GM23338 (cell line): Measurements from ENCODE around the gene IL36A. TPM values are rescaled to one million over a fixed set of nuclear protein-coding genes. Genes with fewer than 3 reads are reported as not detected.

Experiments used
- ATAC-seq: fragments of 200-7000 bp; cut with Tn5 transposase; 3 replicates; pipeline ENCODE4 v1.9.1; 2020
- DNase-seq: peaks from one replicate; pipeline ENCODE4 v3.0.0-alpha.2; 2015; ENCODE audit warnings: low spot score
- H2AFZ ChIP-seq: fragments of 200-600 bp; sonication (generic); 2 replicates; pipeline ENCODE4 v1.8.0; 2016; ENCODE audit warnings: antibody characterized with exemption, mild to moderate bottlenecking, moderate library complexity
- H3F3A ChIP-seq: fragments of 200-600 bp; sonication (generic); replicated peaks from 2 replicates; pipeline ENCODE4 v1.8.0; 2017; ENCODE audit warnings: antibody characterized with exemption, mixed run types, low read depth
- H3K27ac ChIP-seq: fragments of 200-600 bp; sonication (generic); 2 replicates; pipeline ENCODE4 v1.6.1; 2016; ENCODE audit warnings: low read depth
- H3K27me3 ChIP-seq: fragments of 200-600 bp; sonication (generic); 2 replicates; pipeline ENCODE4 v1.8.0; 2016; ENCODE audit warnings: mild to moderate bottlenecking, mixed run types, moderate library complexity; ENCODE audit not compliant: insufficient read depth
- H3K36me3 ChIP-seq: fragments of 200-600 bp; sonication (generic); 2 replicates; pipeline ENCODE4 v1.8.0; 2016; ENCODE audit warnings: mild to moderate bottlenecking; ENCODE audit not compliant: insufficient read depth
- H3K4me1 ChIP-seq: fragments of 200-600 bp; sonication (generic); 2 replicates; pipeline ENCODE4 v1.8.0; 2016; ENCODE audit warnings: mild to moderate bottlenecking, moderate library complexity; ENCODE audit not compliant: insufficient read depth
- H3K4me2 ChIP-seq: fragments of 200-600 bp; sonication (generic); 2 replicates; pipeline ENCODE4 v1.7.1; 2017; ENCODE audit warnings: mixed run types
- H3K4me3 ChIP-seq: fragments of 200-600 bp; sonication (generic); 2 replicates; pipeline ENCODE4 v1.6.1; 2016; ENCODE audit warnings: mixed run types
- H3K79me2 ChIP-seq: fragments of 200-600 bp; sonication (generic); replicated peaks from 2 replicates; pipeline ENCODE4 v1.8.0; 2017; ENCODE audit warnings: mild to moderate bottlenecking; ENCODE audit not compliant: insufficient read depth
- H3K9me2 ChIP-seq: fragments of 200-600 bp; sonication (generic); 2 replicates; pipeline ENCODE4 v1.8.0; 2017; ENCODE audit not compliant: insufficient read depth
- H4K20me1 ChIP-seq: fragments of 200-600 bp; sonication (generic); replicated peaks from 2 replicates; pipeline ENCODE4 v1.8.0; 2017; ENCODE audit warnings: mild to moderate bottlenecking; ENCODE audit not compliant: insufficient read depth
- H3K27ac Mint-ChIP-seq: 2 replicates; pipeline ENCODE4 v1.8.0; 2020; ENCODE audit warnings: inconsistent platforms, mild to moderate bottlenecking, moderate library complexity, mixed read lengths
- H3K27me3 Mint-ChIP-seq: 3 replicates; pipeline ENCODE4 v1.8.0; 2022; ENCODE audit warnings: low read depth, mild to moderate bottlenecking, moderate library complexity, mixed read lengths, inconsistent platforms; ENCODE audit not compliant: insufficient read depth, poor library complexity
- H3K36me3 Mint-ChIP-seq: 3 replicates; pipeline ENCODE4 v1.8.0; 2021; ENCODE audit warnings: low read depth, mild to moderate bottlenecking, inconsistent platforms, moderate library complexity, mixed read lengths
- H3K4me1 Mint-ChIP-seq: 3 replicates; pipeline ENCODE4 v1.8.0; 2020; ENCODE audit warnings: mild to moderate bottlenecking, inconsistent platforms, mixed read lengths
- H3K4me3 Mint-ChIP-seq: 3 replicates; pipeline ENCODE4 v1.8.0; 2021; ENCODE audit warnings: moderate library complexity, mild to moderate bottlenecking, inconsistent platforms, mixed read lengths
- H3K9me3 Mint-ChIP-seq: 3 replicates; pipeline ENCODE4 v1.8.0; 2020; ENCODE audit warnings: moderate library complexity, mild to moderate bottlenecking, inconsistent platforms, mixed read lengths
- CREB1 ChIP-seq: fragments of 250-450 bp; sonication (Bioruptor Pico); IDR thresholded peaks from 2 replicates; pipeline ENCODE4 v1.5.0; 2020; ENCODE audit warnings: low read depth, mild to moderate bottlenecking, moderate library complexity
- CTCF ChIP-seq, 2 experiments: fragments of 200-600 bp in 1 of 2; sonication (generic) in 1 of 2; conservative IDR thresholded peaks; 2 replicates each; pipeline versions ENCODE4 v1.5.1 to v1.6.1; 2016 to 2017; ENCODE audit warnings: antibody characterized with exemption in 2 of 2, low read depth in 2 of 2, mild to moderate bottlenecking in 2 of 2, moderate library complexity in 1 of 2
- EZH2 ChIP-seq: fragments of 200-600 bp; sonication (generic); IDR thresholded peaks from one replicate; pipeline ENCODE4 v1.8.0; 2017; ENCODE audit warnings: antibody characterized with exemption, mild to moderate bottlenecking, low read depth; ENCODE audit not compliant: unreplicated experiment
- EZH2phosphoT487 ChIP-seq: fragments of 200-600 bp; sonication (generic); IDR thresholded peaks from one replicate; pipeline ENCODE4 v1.8.1; 2018; ENCODE audit warnings: antibody characterized with exemption; ENCODE audit not compliant: unreplicated experiment
- JUNB ChIP-seq: IDR thresholded peaks from one replicate; pipeline ENCODE4 v1.6.1; 2016; ENCODE audit warnings: antibody characterized with exemption; ENCODE audit not compliant: unreplicated experiment
- REST ChIP-seq: IDR thresholded peaks from one replicate; pipeline ENCODE4 v1.6.1; 2018; ENCODE audit warnings: antibody characterized with exemption; ENCODE audit not compliant: unreplicated experiment
- STAT1 ChIP-seq: IDR thresholded peaks from one replicate; pipeline ENCODE4 v1.6.1; 2016; ENCODE audit warnings: antibody characterized with exemption; ENCODE audit not compliant: unreplicated experiment
- ZNF114 ChIP-seq: fragments of 250-450 bp; sonication (Bioruptor Pico); IDR thresholded peaks from 2 replicates; pipeline ENCODE4 v1.5.0; 2020; ENCODE audit warnings: mild to moderate bottlenecking, moderate library complexity
- ZNF331 ChIP-seq: fragments of 250-450 bp; sonication (Bioruptor Pico); IDR thresholded peaks from 2 replicates; pipeline ENCODE4 v1.5.0; 2020; ENCODE audit warnings: low read depth, mild to moderate bottlenecking, moderate library complexity
- polyA plus RNA-seq: library from polyadenylated mRNA; unstranded; fragments of >200 nt; fragmentation: Nextera tagmentation; extraction: Ambion mirVana; gene quantifications from 2 replicates; pipeline ENCODE4 v1.2.1, GENCODE V29; 2016
- total RNA-seq: library from RNA; depleted of rRNA; stranded (reverse); fragments of >200 nt; shearing (Covaris generic); gene quantifications from 2 replicates; pipeline ENCODE4 v1.2.3, GENCODE V29; 2014

The IL36A gene
- total and polyA plus RNA-seq, 2 experiments from 2014 or later: not detected

GRCh38 chr2:113041871-113042270, 36.6 kb downstream of the IL36A start:
- Histone ChIP-seq H3K4me3 (no peak overlapping the region), H3K27me3 (no peaks in the 10 kb centered on the region), H3F3A (no peaks in the 10 kb centered on the region), H3K36me3 (no peaks in the 10 kb centered on the region), H2AFZ (no peak overlapping the region), H3K4me2 (no peak overlapping the region), H4K20me1 (no peaks in the 10 kb centered on the region), H3K79me2 (no peaks in the 10 kb centered on the region), H3K27ac (no peak overlapping the region), H3K9me2 (no peaks in the 10 kb centered on the region), H3K4me1 (no peaks in the 10 kb centered on the region)
- H3K36me3 Mint-ChIP-seq: no peaks in the 10 kb centered on the region; the same call in 2 of the 3 replicates
- H3K27me3 Mint-ChIP-seq: no peaks in the 10 kb centered on the region
- peak; percentile 84 for ATAC-seq
- peak; percentile 62 for DNase-seq
- H3K4me1 Mint-ChIP-seq: no peaks in the 10 kb centered on the region
- no peak overlapping the region for H3K4me3 Mint-ChIP-seq
- H3K9me3 Mint-ChIP-seq: peaks cover 8% of the 10 kb centered on the region; the same call in 2 of the 3 replicates
- no peak for TF ChIP-seq CREB1
- no peak for TF ChIP-seq EZH2
- TF ChIP-seq EZH2phosphoT487: no peak
- TF ChIP-seq CTCF (conservative IDR thresholded peaks at IDR 0.05; ENCODE audit: low read depth in 2 of 2): peak; percentile 55 to 58
- no peak for TF ChIP-seq REST
- no peak for TF ChIP-seq JUNB
- no peak for TF ChIP-seq STAT1
- H3K27ac Mint-ChIP-seq: no peak overlapping the region

GRCh38 chr2:113046465-113046864, 41.2 kb downstream of the IL36A start:
- no peaks in the 10 kb centered on the region for H4K20me1 ChIP-seq
- no peak overlapping the region for H3K4me2 ChIP-seq
- no peaks in the 10 kb centered on the region for H3K27me3 ChIP-seq
- Mint-ChIP-seq H3K9me3 (peaks cover 38% of the 10 kb centered on the region), H3K27me3 (peaks cover 5% of the 10 kb centered on the region), H3K36me3 (peaks cover 3% of the 10 kb centered on the region; the same call in 2 of the 3 replicates), H3K4me3 (no peak overlapping the region), H3K27ac (no peak overlapping the region), H3K4me1 (no peaks in the 10 kb centered on the region; the same call in 2 of the 3 replicates)
- no peak for DNase-seq
- no peaks in the 10 kb centered on the region for H3K36me3 ChIP-seq
- H3K27ac ChIP-seq: no peak overlapping the region
- no peak overlapping the region for H2AFZ ChIP-seq
- no peaks in the 10 kb centered on the region for H3F3A ChIP-seq
- H3K79me2 ChIP-seq: no peaks in the 10 kb centered on the region
- no peak overlapping the region for H3K4me3 ChIP-seq
- ATAC-seq: no peak
- H3K4me1 ChIP-seq: no peaks in the 10 kb centered on the region
- no peaks in the 10 kb centered on the region for H3K9me2 ChIP-seq
- TF ChIP-seq ZNF331 (CRISPR knock-in tag): no peak
- TF ChIP-seq STAT1: no peak
- no peak for TF ChIP-seq EZH2
- no peak for TF ChIP-seq EZH2phosphoT487
- TF ChIP-seq CTCF (conservative IDR thresholded peaks at IDR 0.05; ENCODE audit: low read depth in 2 of 2): no peak
- no peak for TF ChIP-seq ZNF114 (CRISPR knock-in tag)
- no peak for TF ChIP-seq REST
